ENCODE results near the gene DLG2. TPM values are rescaled to one million over a fixed set of nuclear protein-coding genes. Genes with fewer than 3 reads are reported as not detected.

Gene DLG2
- total RNA-seq, 4 donors from 2014 or later = 2.9 to 30.2 (median 22.6) TPM

DNA sequence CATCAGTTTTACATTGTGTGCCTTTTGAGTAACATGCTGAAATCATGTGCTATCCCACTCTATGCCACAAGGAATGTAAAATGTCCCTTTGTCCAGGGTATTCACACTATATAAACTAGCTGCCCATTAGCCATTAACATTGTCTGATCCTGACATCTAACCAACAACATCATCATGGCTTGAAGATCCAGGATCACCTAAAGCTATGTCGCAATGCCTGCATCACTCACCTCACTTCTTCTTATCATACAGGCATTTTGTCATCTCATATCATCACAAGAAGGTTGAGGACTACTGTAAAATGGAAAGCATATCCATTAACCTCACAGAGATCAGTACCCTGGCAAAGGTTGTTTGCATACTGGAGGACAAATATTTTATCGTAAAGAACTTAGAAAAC, 742.3 kb downstream of the DLG2 start:
- no peak for TF ChIP-seq POLR2A (IDR thresholded peaks at IDR 0.05)
- TF ChIP-seq, protein P1, sequence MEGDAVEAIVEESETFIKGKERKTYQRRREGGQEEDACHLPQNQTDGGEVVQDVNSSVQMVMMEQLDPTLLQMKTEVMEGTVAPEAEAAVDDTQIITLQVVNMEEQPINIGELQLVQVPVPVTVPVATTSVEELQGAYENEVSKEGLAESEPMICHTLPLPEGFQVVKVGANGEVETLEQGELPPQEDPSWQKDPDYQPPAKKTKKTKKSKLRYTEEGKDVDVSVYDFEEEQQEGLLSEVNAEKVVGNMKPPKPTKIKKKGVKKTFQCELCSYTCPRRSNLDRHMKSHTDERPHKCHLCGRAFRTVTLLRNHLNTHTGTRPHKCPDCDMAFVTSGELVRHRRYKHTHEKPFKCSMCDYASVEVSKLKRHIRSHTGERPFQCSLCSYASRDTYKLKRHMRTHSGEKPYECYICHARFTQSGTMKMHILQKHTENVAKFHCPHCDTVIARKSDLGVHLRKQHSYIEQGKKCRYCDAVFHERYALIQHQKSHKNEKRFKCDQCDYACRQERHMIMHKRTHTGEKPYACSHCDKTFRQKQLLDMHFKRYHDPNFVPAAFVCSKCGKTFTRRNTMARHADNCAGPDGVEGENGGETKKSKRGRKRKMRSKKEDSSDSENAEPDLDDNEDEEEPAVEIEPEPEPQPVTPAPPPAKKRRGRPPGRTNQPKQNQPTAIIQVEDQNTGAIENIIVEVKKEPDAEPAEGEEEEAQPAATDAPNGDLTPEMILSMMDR (IDR thresholded peaks at IDR 0.05) = no peak
- Histone ChIP-seq H3K9me3 (no peaks in the 10 kb centered on the region), H3K27ac (no peak overlapping the region), H3K4me1 (no peaks in the 10 kb centered on the region), H3K27me3 (no peaks in the 10 kb centered on the region), H3K4me3 (no peak overlapping the region), H3K36me3 (no peaks in the 10 kb centered on the region)
- intact Hi-C loops (cut with DNase I; ENCODE audit: low total_unique reads) = no loop called here
- DNase-seq = no peak

DNA sequence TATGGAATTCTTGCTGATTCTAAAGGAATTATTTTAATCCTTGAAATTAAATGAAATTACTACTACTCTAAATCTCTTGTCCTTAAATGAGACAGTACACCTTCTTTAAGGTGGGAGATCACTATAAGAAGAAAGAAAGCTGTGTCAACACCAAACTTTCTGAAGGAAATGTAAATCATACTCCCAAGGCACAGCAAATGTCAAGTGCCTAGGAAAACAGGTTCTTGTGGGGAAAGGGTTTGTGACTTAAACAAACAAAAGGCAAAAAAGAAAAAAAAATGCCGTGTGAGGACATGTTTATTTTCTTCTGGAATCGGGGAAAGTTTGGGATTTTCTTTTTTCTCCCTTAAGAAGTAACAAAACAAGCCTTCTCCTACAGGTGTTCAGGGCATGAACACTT, 745.1 kb downstream of the DLG2 start:
- H3K27ac ChIP-seq = no peak overlapping the region
- H3K27me3 ChIP-seq = no peaks in the 10 kb centered on the region
- TF ChIP-seq, protein P1 (IDR thresholded peaks at IDR 0.05) = no peak
- TF ChIP-seq POLR2A (IDR thresholded peaks at IDR 0.05) = no peak
- intact Hi-C loops (cut with DNase I; ENCODE audit: low total_unique reads) = no loop called here
- H3K9me3 ChIP-seq = no peaks in the 10 kb centered on the region
- no peak overlapping the region for H3K4me3 ChIP-seq
- no peaks in the 10 kb centered on the region for H3K4me1 ChIP-seq
- DNase-seq = no peak
- H3K36me3 ChIP-seq = no peaks in the 10 kb centered on the region

DNA sequence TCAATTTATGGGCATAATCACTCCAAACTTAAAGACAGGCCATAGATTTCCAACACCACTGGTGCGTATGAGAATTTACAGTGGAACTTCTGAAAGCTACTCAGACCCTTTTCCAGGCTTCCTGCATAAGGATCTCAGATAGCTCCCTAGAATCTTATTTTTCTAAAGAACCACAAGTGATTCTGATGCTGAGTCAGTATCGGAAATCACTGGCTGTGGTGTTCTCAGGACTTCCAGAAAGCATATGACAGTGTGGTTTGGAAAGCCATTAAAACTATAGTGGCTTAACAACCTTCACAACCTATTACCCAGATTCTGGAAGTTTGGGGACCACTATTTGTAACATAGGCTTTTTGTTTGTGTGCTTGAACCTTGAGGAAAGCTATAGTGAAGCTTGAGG, 756.0 kb downstream of the DLG2 start:
- no peak for TF ChIP-seq POLR2A (IDR thresholded peaks at IDR 0.05)
- TF ChIP-seq, protein P1 (IDR thresholded peaks at IDR 0.05) = no peak
- intact Hi-C loops (cut with DNase I; ENCODE audit: low total_unique reads) = no loop called here
- no peak overlapping the region for H3K4me3 ChIP-seq
- H3K36me3 ChIP-seq = no peaks in the 10 kb centered on the region
- H3K27me3 ChIP-seq = no peaks in the 10 kb centered on the region
- no peaks in the 10 kb centered on the region for H3K9me3 ChIP-seq
- no peak for DNase-seq
- no peak overlapping the region for H3K27ac ChIP-seq
- no peaks in the 10 kb centered on the region for H3K4me1 ChIP-seq

DNA sequence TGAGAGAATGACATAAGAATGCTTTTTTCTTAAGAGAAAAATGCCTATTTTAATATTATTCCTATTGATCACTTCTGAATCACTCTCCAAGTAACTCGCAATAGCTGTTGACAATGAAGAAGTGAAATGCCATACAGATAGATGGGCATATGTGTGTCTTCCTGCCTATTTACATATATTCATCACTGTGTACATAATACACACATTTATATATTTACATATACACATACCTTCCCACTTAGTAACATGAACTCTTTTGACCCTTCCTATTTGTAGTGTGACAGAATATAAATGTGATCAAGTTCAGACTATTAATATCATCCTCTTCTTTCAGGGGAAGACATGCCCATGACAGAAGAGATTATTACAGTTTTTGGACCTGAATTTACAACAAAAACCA, 756.7 kb downstream of the DLG2 start:
- Histone ChIP-seq H3K4me3 (no peak overlapping the region), H3K27ac (no peak overlapping the region), H3K4me1 (no peaks in the 10 kb centered on the region), H3K9me3 (no peaks in the 10 kb centered on the region), H3K36me3 (no peaks in the 10 kb centered on the region), H3K27me3 (no peaks in the 10 kb centered on the region)
- intact Hi-C loops (cut with DNase I; ENCODE audit: low total_unique reads) = no loop called here
- DNase-seq = no peak
- TF ChIP-seq, protein P1 (IDR thresholded peaks at IDR 0.05) = no peak
- no peak for TF ChIP-seq POLR2A (IDR thresholded peaks at IDR 0.05)

DNA sequence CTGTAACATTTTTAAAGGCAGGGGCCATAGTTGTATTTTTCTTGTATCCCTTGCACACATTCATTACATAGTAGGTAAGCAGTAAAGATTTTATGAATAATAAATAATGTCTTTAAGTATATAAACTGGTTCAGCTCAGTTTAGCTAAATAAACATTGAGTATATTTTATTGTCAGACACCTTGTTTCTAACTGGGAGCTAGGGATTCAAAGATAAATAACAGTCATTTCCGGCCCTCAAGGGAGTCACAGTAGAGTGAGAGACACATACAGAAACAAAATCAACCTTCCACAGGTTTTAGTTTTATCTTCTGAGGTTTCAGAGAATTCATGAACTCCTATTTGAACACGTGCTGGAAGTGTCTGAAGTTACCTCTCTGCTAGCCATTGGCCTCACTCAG, 760.2 kb downstream of the DLG2 start:
- no peak for DNase-seq
- Histone ChIP-seq H3K27ac (no peak overlapping the region), H3K36me3 (no peaks in the 10 kb centered on the region), H3K27me3 (no peaks in the 10 kb centered on the region), H3K4me1 (no peaks in the 10 kb centered on the region), H3K9me3 (no peaks in the 10 kb centered on the region), H3K4me3 (no peak overlapping the region)
- TF ChIP-seq, protein P1 (IDR thresholded peaks at IDR 0.05) = no peak
- no peak for TF ChIP-seq POLR2A (IDR thresholded peaks at IDR 0.05)
- intact Hi-C loops (cut with DNase I; ENCODE audit: low total_unique reads) = no loop called here

Data from uterus (tissue), 4 donors.